H1 (cell line): ENCODE results near the gene RNF32. TPM values are rescaled to one million over a fixed set of nuclear protein-coding genes. Genes with fewer than 3 reads are reported as not detected.

Source experiments
- CTCF ChIA-PET: fragments of 300-600 bp; sonication (Branson Sonifier 250); formaldehyde crosslinking; loops from one replicate; lab custom pipeline; 2021; ENCODE audit not compliant: partially characterized antibody; lab: Charles Lee
- POLR2A ChIA-PET: fragments of 300-600 bp; sonication (Branson Sonifier 250); formaldehyde crosslinking; loops from one replicate; lab custom pipeline; 2021; ENCODE audit warnings: inconsistent platforms; ENCODE audit not compliant: partially characterized antibody; lab: Charles Lee
- DNase-seq, 2 experiments: peaks; one replicate each; pipeline versions ENCODE4 v3.0.0 to v3.0.0-alpha.2; 2010 to 2022; ENCODE audit warnings: low spot score in 2 of 2, low read depth in 1 of 2, mixed read lengths in 1 of 2
- FAIRE-seq: peaks from 2 replicates; lab custom pipeline; 2011; peaks lifted over from hg19 to GRCh38; lab: Jason Lieb, UNC
- H2AFZ ChIP-seq: 2 replicates; pipeline ENCODE4 v1.8.1; 2012; ENCODE audit warnings: low read length, inconsistent platforms
- H2AK5ac ChIP-seq: 2 replicates; pipeline ENCODE4 v1.6.1; 2013; ENCODE audit warnings: low read depth, low read length
- H2BK120ac ChIP-seq: replicated peaks from 2 replicates; pipeline ENCODE3; 2013; ENCODE audit warnings: low read depth, low read length, inconsistent platforms
- H2BK12ac ChIP-seq: 2 replicates; pipeline ENCODE4 v1.6.1; 2013; ENCODE audit warnings: low read depth, low read length
- H2BK15ac ChIP-seq: 2 replicates; pipeline ENCODE4 v1.6.1; 2013; ENCODE audit warnings: low read length
- H2BK20ac ChIP-seq: 2 replicates; pipeline ENCODE4 v1.6.1; 2013; ENCODE audit warnings: low read length
- H2BK5ac ChIP-seq: 2 replicates; pipeline ENCODE4 v1.6.1; 2013; ENCODE audit warnings: low read depth, low read length
- H3K14ac ChIP-seq: 2 replicates; pipeline ENCODE4 v1.6.1; 2013; ENCODE audit warnings: inconsistent platforms; ENCODE audit not compliant: insufficient read length
- H3K18ac ChIP-seq: 2 replicates; pipeline ENCODE4 v1.6.1; 2013; ENCODE audit warnings: low read length; ENCODE audit errors: extremely low read depth
- H3K23ac ChIP-seq: 2 replicates; pipeline ENCODE4 v1.6.1; 2013; ENCODE audit warnings: inconsistent platforms; ENCODE audit not compliant: insufficient read length
- H3K23me2 ChIP-seq: 2 replicates; pipeline ENCODE4 v1.6.1; 2013; ENCODE audit warnings: low read depth, low read length
- H3K27ac ChIP-seq: 2 replicates; pipeline ENCODE4 v1.6.1; 2011; ENCODE audit warnings: low read depth, low read length, inconsistent platforms
- H3K27me3 ChIP-seq, 4 experiments: replicated peaks in 1 of 4; 1 replicate in 1 of 4; 2 replicates in 3 of 4; pipeline versions ENCODE4 v1.6.1 to v1.8.1; 2011 to 2013; ENCODE audit warnings: low read length in 3 of 4, mild to moderate bottlenecking in 3 of 4, inconsistent platforms in 2 of 4, mixed read lengths in 2 of 4, moderate library complexity in 1 of 4; ENCODE audit not compliant: control insufficient read depth in 3 of 4, insufficient read depth in 3 of 4; ENCODE audit errors: extremely low read depth in 1 of 4
- H3K36me3 ChIP-seq, 4 experiments: 2 replicates each; pipeline versions ENCODE4 v1.6.1 to v1.8.1; 2011 to 2013; ENCODE audit warnings: mild to moderate bottlenecking in 4 of 4, low read length in 3 of 4, moderate library complexity in 2 of 4, control low read depth in 1 of 4, inconsistent platforms in 1 of 4; ENCODE audit not compliant: insufficient read depth in 4 of 4, control insufficient read depth in 2 of 4
- H3K4ac ChIP-seq: replicated peaks from 2 replicates; pipeline ENCODE3; 2013; ENCODE audit warnings: low read length, low read depth, mixed read lengths, inconsistent platforms; ENCODE audit not compliant: insufficient read length
- H3K4me1 ChIP-seq, 4 experiments: replicated peaks in 1 of 4; 1 replicate in 1 of 4; 2 replicates in 3 of 4; pipeline versions ENCODE4 v1.6.1 to v1.8.1; 2011 to 2013; ENCODE audit warnings: low read length in 3 of 4, inconsistent platforms in 2 of 4, mixed read lengths in 1 of 4; ENCODE audit not compliant: insufficient read depth in 4 of 4, control insufficient read depth in 3 of 4
- H3K4me2 ChIP-seq, 2 experiments: 2 replicates each; pipeline versions ENCODE4 v1.6.1 to v1.8.1; 2011 to 2013; ENCODE audit warnings: low read depth in 2 of 2, low read length in 2 of 2, control low read depth in 1 of 2, inconsistent platforms in 1 of 2, mild to moderate bottlenecking in 1 of 2; ENCODE audit not compliant: insufficient read depth in 1 of 2
- H3K4me3 ChIP-seq, 4 experiments: fragments of 200-600, 300-600 bp in 1 of 4; sonication (generic), shearing (Covaris generic), sonication (Bioruptor Twin) in 1 of 4; 2 replicates each; pipeline versions ENCODE4 v1.5.1 to v1.8.1; 2011 to 2016; ENCODE audit warnings: low read length in 4 of 4, low read depth in 3 of 4, control low read depth in 2 of 4, inconsistent platforms in 2 of 4, mild to moderate bottlenecking in 2 of 4, mixed read lengths in 1 of 4, moderate library complexity in 1 of 4; ENCODE audit not compliant: insufficient read depth in 2 of 4; ENCODE audit errors: extremely low read depth in 1 of 4
- H3K56ac ChIP-seq: replicated peaks from 2 replicates; pipeline ENCODE3; 2013; ENCODE audit warnings: low read depth, mild to moderate bottlenecking, mixed read lengths, low read length, inconsistent platforms; ENCODE audit not compliant: insufficient read length
- H3K79me1 ChIP-seq: 2 replicates; pipeline ENCODE4 v1.6.1; 2013; ENCODE audit warnings: low read depth, low read length, control low read depth
- H3K79me2 ChIP-seq, 2 experiments: 2 replicates each; pipeline versions ENCODE4 v1.6.1 to v1.8.1; 2012 to 2013; ENCODE audit warnings: low read length in 2 of 2, mild to moderate bottlenecking in 2 of 2, inconsistent platforms in 1 of 2; ENCODE audit not compliant: insufficient read depth in 2 of 2, control insufficient read depth in 1 of 2
- H3K9ac ChIP-seq, 4 experiments: replicated peaks in 1 of 4; 1 replicate in 1 of 4; 2 replicates in 3 of 4; pipeline versions ENCODE4 v1.6.1 to v1.8.1; 2011 to 2013; ENCODE audit warnings: low read depth in 3 of 4, low read length in 3 of 4, control low read depth in 2 of 4, mild to moderate bottlenecking in 2 of 4, moderate library complexity in 2 of 4, inconsistent platforms in 1 of 4; ENCODE audit errors: extremely low read depth in 1 of 4
- H3K9me3 ChIP-seq, 2 experiments: 2 replicates each; pipeline versions ENCODE4 v1.6.1 to v1.8.1; 2012 to 2013; ENCODE audit warnings: mild to moderate bottlenecking in 2 of 2, moderate library complexity in 2 of 2, control low read depth in 1 of 2, inconsistent platforms in 1 of 2, low read depth in 1 of 2, low read length in 1 of 2, mixed read lengths in 1 of 2; ENCODE audit not compliant: insufficient read depth in 2 of 2
- H4K20me1 ChIP-seq, 2 experiments: replicated peaks in 1 of 2; 2 replicates each; pipeline versions ENCODE3 to v1.8.1; 2011 to 2013; ENCODE audit warnings: inconsistent platforms in 2 of 2, low read length in 2 of 2, mild to moderate bottlenecking in 1 of 2; ENCODE audit not compliant: insufficient read depth in 2 of 2, control insufficient read depth in 1 of 2
- H4K5ac ChIP-seq: 2 replicates; pipeline ENCODE4 v1.6.1; 2013; ENCODE audit warnings: low read length, low read depth, mixed read lengths, inconsistent platforms; ENCODE audit not compliant: insufficient read length
- H4K8ac ChIP-seq: 2 replicates; pipeline ENCODE4 v1.8.0; 2013; ENCODE audit warnings: mild to moderate bottlenecking, moderate library complexity, low read length, inconsistent platforms; ENCODE audit not compliant: insufficient read depth; ENCODE audit errors: extremely low read depth
- H4K91ac ChIP-seq: replicated peaks from 2 replicates; pipeline ENCODE3; 2013; ENCODE audit warnings: low read length, mixed read lengths, inconsistent platforms; ENCODE audit not compliant: insufficient read length
- CBX5 ChIP-seq: fragments of 300-800, 300-1000 bp; sonication (generic); IDR thresholded peaks from 2 replicates; pipeline ENCODE4 v1.7.1; 2016; ENCODE audit warnings: antibody characterized with exemption, low read length, low read depth
- CHD1 ChIP-seq: IDR thresholded peaks from 2 replicates; pipeline ENCODE4 v1.6.1; 2012; ENCODE audit warnings: low read depth, low read length, improper control_type of control experiment
- CREB1 ChIP-seq: IDR thresholded peaks from 2 replicates; pipeline ENCODE4 v1.6.1; 2012; ENCODE audit warnings: inconsistent platforms
- EP300 ChIP-seq, 2 experiments: IDR thresholded peaks; 1 replicate in 1 of 2; 2 replicates in 1 of 2; pipeline ENCODE4 v1.6.1; 2011 to 2012; ENCODE audit warnings: low read depth in 2 of 2, low read length in 2 of 2, mild to moderate bottlenecking in 2 of 2, borderline replicate concordance in 1 of 2, inconsistent platforms in 1 of 2, moderate library complexity in 1 of 2
- HDAC2 ChIP-seq, 2 experiments: fragments of 300-600 bp in 1 of 2; sonication (generic) in 1 of 2; IDR thresholded peaks; 2 replicates each; pipeline ENCODE4 v1.6.1; 2011 to 2012; ENCODE audit warnings: low read depth in 2 of 2, low read length in 2 of 2, mild to moderate bottlenecking in 2 of 2, moderate library complexity in 2 of 2, borderline replicate concordance in 1 of 2, inconsistent platforms in 1 of 2
- PHF8 ChIP-seq: fragments of 200-600 bp; sonication (generic); conservative IDR thresholded peaks from 2 replicates; pipeline ENCODE4 v1.7.1; 2012; ENCODE audit warnings: low read depth, mild to moderate bottlenecking, inconsistent platforms, low read length, moderate library complexity
- POLR2A ChIP-seq, 2 experiments: IDR thresholded peaks; 1 replicate in 1 of 2; 2 replicates in 1 of 2; pipeline ENCODE4 v1.6.1; 2011; ENCODE audit warnings: low read depth in 2 of 2, low read length in 2 of 2, mild to moderate bottlenecking in 2 of 2; ENCODE audit errors: control extremely low read depth in 1 of 2
- POLR2AphosphoS5 ChIP-seq: IDR thresholded peaks from 2 replicates; pipeline ENCODE4 v1.6.1; 2011; ENCODE audit warnings: low read depth, low read length
- RFX5 ChIP-seq: IDR thresholded peaks from 2 replicates; pipeline ENCODE4 v1.6.1; 2011; ENCODE audit warnings: low read depth, low read length, improper control_type of control experiment, borderline replicate concordance
- RNF2 ChIP-seq: fragments of 200-900, 300-1000 bp; sonication (generic); IDR thresholded peaks from 2 replicates; pipeline ENCODE4 v1.7.1; 2016; ENCODE audit warnings: borderline replicate concordance, low read depth, mild to moderate bottlenecking, antibody characterized with exemption, low read length; ENCODE audit not compliant: poor library complexity, severe bottlenecking; ENCODE audit errors: missing control alignments
- RXRA ChIP-seq: IDR thresholded peaks from 2 replicates; pipeline ENCODE4 v1.6.1; 2011; ENCODE audit warnings: low read depth, mild to moderate bottlenecking, low read length, moderate library complexity; ENCODE audit not compliant: insufficient read depth
- SP1 ChIP-seq: IDR thresholded peaks from 2 replicates; pipeline ENCODE4 v1.6.1; 2011; ENCODE audit warnings: low read depth, low read length
- SP2 ChIP-seq: IDR thresholded peaks from 2 replicates; pipeline ENCODE4 v1.6.1; 2012; ENCODE audit warnings: mild to moderate bottlenecking, low read length, inconsistent platforms
- WGBS, 2 experiments: shearing (Covaris generic) in 1 of 2; methylation state at CpG; one replicate each; pipeline versions ENCODE4 v1.1.6 to v1.1.7; 2013 to 2015; ENCODE audit warnings: low lambda C conversion rate in 2 of 2, mixed read lengths in 2 of 2, inconsistent platforms in 1 of 2, low coverage in 1 of 2, missing lambda C conversion rate in 1 of 2; ENCODE audit not compliant: insufficient replicate concordance in 2 of 2, insufficient coverage in 1 of 2, insufficient read length in 1 of 2; ENCODE audit errors: extremely low coverage in 1 of 2, missing lambda C conversion rate in 1 of 2; 5-methylcytosine and 5-hydroxymethylcytosine counted together
- polyA plus RNA-seq, 7 experiments: library from polyadenylated mRNA; depleted of rRNA in 3 of 7; stranded (reverse) in 5 of 7; unstranded in 2 of 7; fragments of >200 nt in 5 of 7; fragments of 200-250 nt in 2 of 7; gene quantifications; 1 replicate in 5 of 7; 2 replicates in 1 of 7; 4 replicates in 1 of 7; pipeline versions ENCODE4 v1.2.1 to v1.2.3, GENCODE V29; 2011 to 2013; ENCODE audit warnings: missing spikeins in 2 of 7, mixed read lengths in 2 of 7
- total RNA-seq: library from RNA; stranded (reverse); fragmentation: NEBNext Ultra II Directional; extraction: Animal tissue kit (Norgen Biotek cat#: 25700); gene quantifications from 2 replicates; pipeline ENCODE4 v1.2.1, GENCODE V29; 2021

Gene RNF32
- total and polyA plus RNA-seq, 2 of the 8 experiments (the other 6 are each of a cell fraction or from before 2014, with no cell fraction given): 0.48 to 1.2 TPM

GRCh38 chr7:156629873-156630272 is 10.7 kb upstream of the RNF32 start:
- Histone ChIP-seq H3K27ac (no peak overlapping the region), H3K4me2 (no peak overlapping the region), H3K56ac (no peak overlapping the region), H4K5ac (no peak overlapping the region), H3K4me1 (no peaks in the 10 kb centered on the region), H3K23ac (no peak overlapping the region), H3K27me3 (no peaks in the 10 kb centered on the region), H3K79me2 (no peaks in the 10 kb centered on the region; a peak in 1 of 4 replicates), H3K9me3 (peaks cover 17 to 19% of the 10 kb centered on the region in 2 experiments), H3K36me3 (0 out of 8 replicates have a peak, but pooled peaks cover 0 to 4% (median 0%) of the 10 kb centered on the region in 4 experiments), H2BK120ac (no peak overlapping the region), H3K79me1 (no peaks in the 10 kb centered on the region), H4K8ac (no peak overlapping the region; the same call in 1 of the 2 replicates), H2AK5ac (no peak overlapping the region), H3K4ac (no peak overlapping the region), H2BK15ac (no peak overlapping the region), H4K20me1 (no peaks in the 10 kb centered on the region), H3K4me3 (no peak overlapping the region), H3K14ac (no peak overlapping the region), H2AFZ (no peak overlapping the region), H2BK20ac (no peak overlapping the region), H3K23me2 (no peaks in the 10 kb centered on the region), H4K91ac (no peak overlapping the region), H3K9ac (no peak overlapping the region), H2BK12ac (no peak overlapping the region), H3K18ac (no peak overlapping the region), H2BK5ac (no peak overlapping the region)
- ChIA-PET POLR2A (interaction anchor here (1.5 kb wide), 1 partner anchor 10 kb away, joined by 4 read pairs; no protein-coding TSS in a partner anchor), CTCF (interaction anchor here (0.6 kb wide), 1 partner anchor 832 kb away, joined by 3 read pairs; no protein-coding TSS in a partner anchor)
- WGBS, 2 experiments: 100% methylated on average over 2 of the region's 2 CpGs; no CpG with 5 or more reads in 1 of the 2 experiments
- no peak for DNase-seq
- FAIRE-seq: no peak
- no peak for TF ChIP-seq SP1
- no peak for TF ChIP-seq SP2
- TF ChIP-seq EP300 (IDR thresholded peaks at IDR 0.05; ENCODE audit: borderline replicate concordance in 1 of 2, low read depth in 2 of 2, low read length in 2 of 2): no peak
- no peak for TF ChIP-seq CREB1
- TF ChIP-seq CHD1: no peak
- no peak for TF ChIP-seq CBX5
- TF ChIP-seq PHF8: no peak
- no peak for TF ChIP-seq POLR2AphosphoS5
- TF ChIP-seq RNF2: no peak
- no peak for TF ChIP-seq POLR2A (IDR thresholded peaks at IDR 0.05; ENCODE audit: control extremely low read depth in 1 of 2, low read depth in 2 of 2, low read length in 2 of 2)
- TF ChIP-seq RFX5: no peak
- no peak for TF ChIP-seq HDAC2 (IDR thresholded peaks at IDR 0.05; ENCODE audit: borderline replicate concordance in 1 of 2, low read depth in 2 of 2, low read length in 2 of 2)
- TF ChIP-seq RXRA: no peak
